ENCODE measurements around the gene SIRT7.

The SIRT7 gene, protein sequence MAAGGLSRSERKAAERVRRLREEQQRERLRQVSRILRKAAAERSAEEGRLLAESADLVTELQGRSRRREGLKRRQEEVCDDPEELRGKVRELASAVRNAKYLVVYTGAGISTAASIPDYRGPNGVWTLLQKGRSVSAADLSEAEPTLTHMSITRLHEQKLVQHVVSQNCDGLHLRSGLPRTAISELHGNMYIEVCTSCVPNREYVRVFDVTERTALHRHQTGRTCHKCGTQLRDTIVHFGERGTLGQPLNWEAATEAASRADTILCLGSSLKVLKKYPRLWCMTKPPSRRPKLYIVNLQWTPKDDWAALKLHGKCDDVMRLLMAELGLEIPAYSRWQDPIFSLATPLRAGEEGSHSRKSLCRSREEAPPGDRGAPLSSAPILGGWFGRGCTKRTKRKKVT

DNA sequence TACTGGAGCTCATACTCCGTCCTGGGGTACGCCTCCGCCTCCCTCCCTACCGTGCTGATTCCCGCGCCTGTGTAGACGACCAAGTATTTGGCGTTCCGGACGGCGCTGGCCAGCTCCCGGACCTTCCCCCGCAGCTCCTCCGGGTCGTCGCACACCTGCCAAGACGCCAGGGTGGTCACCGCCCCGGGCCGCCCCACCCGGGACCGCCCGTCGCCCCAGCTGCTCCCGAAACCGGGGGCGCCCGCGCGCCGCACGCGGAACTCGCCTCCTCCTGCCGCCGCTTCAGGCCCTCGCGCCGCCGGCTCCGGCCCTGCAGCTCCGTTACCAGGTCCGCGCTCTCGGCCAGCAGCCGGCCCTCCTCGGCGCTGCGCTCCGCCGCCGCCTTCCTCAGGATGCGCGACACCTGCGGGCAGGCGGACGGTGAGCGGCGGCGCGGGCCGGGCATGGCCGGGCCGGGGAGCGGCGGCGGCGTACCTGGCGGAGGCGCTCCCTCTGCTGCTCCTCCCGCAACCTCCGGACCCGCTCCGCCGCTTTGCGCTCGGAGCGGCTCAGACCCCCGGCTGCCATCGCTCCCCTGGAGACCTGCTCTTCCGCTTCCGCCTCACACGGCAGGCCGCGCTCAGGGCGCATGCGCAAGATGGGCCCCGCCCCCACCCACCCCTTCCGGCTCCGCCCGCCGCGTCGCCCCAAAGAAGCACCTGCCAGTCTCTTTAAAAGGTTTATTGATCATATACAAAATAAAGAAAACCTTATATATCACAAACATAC, at the start of gene SIRT7:
TSS of gene SIRT7 (minus strand) at position 612 of the 768 bp plus-strand sequence. CDS start at position 567, 45 bp downstream.
- peaks cover 52% of the 10 kb centered on the region for H3K36me3 ChIP-seq (ENCODE audit: low read depth)
- ATAC-seq (ENCODE audit: low read depth), result peak; percentile 60

GRCh38 chr17:81967244-81967532, 49.2 kb upstream of the SIRT7 start:
- no peaks in the 10 kb centered on the region for H3K9me3 ChIP-seq (ENCODE audit: severe bottlenecking)
- H3K4me3 ChIP-seq (ENCODE audit: severe bottlenecking), result no peak overlapping the region
- ATAC-seq (ENCODE audit: low read depth) (no peak), DNase-seq (ENCODE audit: low spot score) (no peak)
- no peaks in the 10 kb centered on the region for H3K4me1 ChIP-seq (ENCODE audit: insufficient read depth, poor library complexity, severe bottlenecking)
- H3K27ac ChIP-seq (ENCODE audit: poor library complexity, severe bottlenecking), result no peak overlapping the region
- peaks cover 20% of the 10 kb centered on the region for H3K27me3 ChIP-seq (ENCODE audit: insufficient read depth, poor library complexity, severe bottlenecking)
- H3K36me3 ChIP-seq (ENCODE audit: low read depth), result no peaks in the 10 kb centered on the region
- no peak for TF ChIP-seq CTCF (IDR thresholded peaks at IDR 0.05; ENCODE audit: poor library complexity, severe bottlenecking)

More for the DNA sequence above, at the start of gene SIRT7:
- Histone ChIP-seq H3K27ac (ENCODE audit: poor library complexity, severe bottlenecking) (peak within 1 kb of the TSS; percentile 44), H3K9me3 (ENCODE audit: severe bottlenecking) (no peaks in the 10 kb centered on the region), H3K4me1 (ENCODE audit: insufficient read depth, poor library complexity, severe bottlenecking) (peaks cover 13% of the 10 kb centered on the region), H3K27me3 (ENCODE audit: insufficient read depth, poor library complexity, severe bottlenecking) (no peaks in the 10 kb centered on the region), H3K4me3 (ENCODE audit: severe bottlenecking) (peak within 1 kb of the TSS; percentile 98)
- TF ChIP-seq CTCF (IDR thresholded peaks at IDR 0.05; ENCODE audit: poor library complexity, severe bottlenecking), result no peak
- DNase-seq (ENCODE audit: low spot score), result no peak

DNA sequence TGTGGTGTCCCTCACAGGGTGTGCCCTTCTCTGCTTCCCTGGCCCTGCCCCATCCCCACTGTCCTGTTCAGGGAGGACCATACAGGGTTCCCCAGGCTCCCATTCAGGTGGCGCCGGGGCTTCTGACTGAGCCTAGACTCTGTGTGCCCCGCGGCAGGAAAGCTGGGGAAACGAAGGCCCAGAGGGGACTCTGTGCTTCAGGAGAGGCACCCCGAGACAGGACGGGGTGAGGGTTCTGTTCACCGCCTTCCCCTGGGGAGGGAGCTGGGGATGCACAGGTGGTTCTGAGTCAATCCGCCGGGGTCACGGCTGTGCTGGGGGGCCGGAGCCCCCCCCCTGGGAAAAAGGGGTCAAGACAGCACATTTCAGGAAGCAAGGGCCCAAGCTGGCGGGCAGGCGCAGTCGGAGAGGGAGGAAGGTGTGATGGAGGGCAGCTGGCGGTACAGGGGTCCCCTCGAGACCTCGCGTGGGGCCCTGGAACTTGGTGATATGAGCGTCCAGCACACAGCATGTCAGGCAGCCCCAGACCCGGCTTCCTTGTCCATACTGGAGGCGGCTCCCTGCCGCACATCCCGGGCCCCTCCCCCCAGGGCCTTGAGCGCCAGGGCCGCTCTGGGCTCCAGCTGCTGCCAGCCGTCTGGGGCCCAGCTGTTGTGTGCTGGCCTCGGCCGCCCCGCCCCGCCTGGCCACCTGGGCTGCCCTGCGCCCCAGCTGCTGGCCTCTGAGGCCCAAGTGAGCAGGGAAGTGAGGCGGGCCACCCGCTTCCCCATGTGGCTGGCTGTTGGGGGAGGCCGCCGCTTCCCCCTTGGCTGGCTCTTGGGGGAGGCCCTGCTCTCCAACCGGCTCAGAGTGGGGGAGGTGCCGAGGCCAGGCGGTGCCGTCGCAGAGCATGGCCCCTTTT, 48.6 kb upstream of the SIRT7 start:
- Histone ChIP-seq H3K27ac (ENCODE audit: poor library complexity, severe bottlenecking) (no peak overlapping the region), H3K4me1 (ENCODE audit: insufficient read depth, poor library complexity, severe bottlenecking) (no peaks in the 10 kb centered on the region), H3K4me3 (ENCODE audit: severe bottlenecking) (no peak overlapping the region), H3K27me3 (ENCODE audit: insufficient read depth, poor library complexity, severe bottlenecking) (peaks cover 25% of the 10 kb centered on the region), H3K9me3 (ENCODE audit: severe bottlenecking) (no peaks in the 10 kb centered on the region), H3K36me3 (ENCODE audit: low read depth) (no peaks in the 10 kb centered on the region)
- no peak for DNase-seq (ENCODE audit: low spot score)
- no peak for ATAC-seq (ENCODE audit: low read depth)
- TF ChIP-seq CTCF (IDR thresholded peaks at IDR 0.05; ENCODE audit: poor library complexity, severe bottlenecking), result no peak

DNA sequence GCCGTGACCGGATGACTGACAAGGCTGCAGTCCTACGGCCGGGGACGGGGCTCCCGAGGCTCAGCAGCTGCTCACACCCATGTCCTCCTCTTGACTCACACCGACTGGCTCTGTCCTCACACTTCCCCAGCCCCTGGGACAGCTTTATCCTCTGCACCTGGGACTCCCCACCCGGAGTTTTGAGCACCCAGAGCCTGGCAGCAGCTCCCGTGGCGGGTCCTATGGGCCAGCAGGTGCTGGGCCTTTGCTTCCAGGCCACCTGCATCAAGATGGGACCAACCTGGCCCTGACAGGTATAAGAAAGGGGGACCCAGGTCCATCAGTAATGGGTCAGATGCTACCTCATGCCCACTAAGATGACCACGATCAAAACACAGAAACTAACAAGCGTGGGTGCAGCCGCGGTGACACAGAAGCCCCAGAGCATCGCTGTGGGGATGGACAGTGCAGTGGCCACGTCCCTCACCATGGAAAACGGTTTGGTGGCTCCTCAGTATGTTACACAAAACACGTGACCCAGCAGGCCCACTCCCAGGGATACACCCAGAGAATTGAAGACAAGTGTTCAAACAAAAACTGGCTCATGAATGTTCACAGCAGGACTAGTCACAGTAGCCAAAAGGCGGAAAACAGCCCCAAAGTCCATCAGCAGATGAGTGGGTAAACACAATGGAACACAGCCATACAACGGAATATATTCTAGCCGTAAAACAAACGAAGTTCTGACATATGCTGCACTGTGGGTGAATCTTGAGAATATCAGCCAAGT, 46.3 kb upstream of the SIRT7 start:
- H3K36me3 ChIP-seq (ENCODE audit: low read depth), result no peaks in the 10 kb centered on the region
- ATAC-seq (ENCODE audit: low read depth) (no peak), DNase-seq (ENCODE audit: low spot score) (no peak)
- no peaks in the 10 kb centered on the region for H3K9me3 ChIP-seq (ENCODE audit: severe bottlenecking)
- H3K27me3 ChIP-seq (ENCODE audit: insufficient read depth, poor library complexity, severe bottlenecking), result peaks cover 38% of the 10 kb centered on the region
- no peak overlapping the region for H3K4me3 ChIP-seq (ENCODE audit: severe bottlenecking)
- TF ChIP-seq CTCF (IDR thresholded peaks at IDR 0.05; ENCODE audit: poor library complexity, severe bottlenecking), result no peak
- no peak overlapping the region for H3K27ac ChIP-seq (ENCODE audit: poor library complexity, severe bottlenecking)
- H3K4me1 ChIP-seq (ENCODE audit: insufficient read depth, poor library complexity, severe bottlenecking), result no peaks in the 10 kb centered on the region

Measured in RWPE2 (cell line).